Keratinocyte (primary cell): Measurements from ENCODE around the gene PCDH1. TPM values are rescaled to one million over a fixed set of nuclear protein-coding genes. Genes with fewer than 3 reads are reported as not detected.

ENCODE experiments used
- DNase-seq: peaks from one replicate; pipeline ENCODE4 v3.0.0-alpha.2; 2011; ENCODE audit warnings: low read depth, missing footprints, low spot score
- FAIRE-seq: peaks from 2 replicates; lab custom pipeline; 2011; peaks lifted over from hg19 to GRCh38; lab: Jason Lieb, UNC
- H2AFZ ChIP-seq: 2 replicates; pipeline ENCODE4 v1.6.0; 2012; ENCODE audit warnings: low read length, control low read depth, inconsistent platforms; ENCODE audit not compliant: control insufficient read depth
- H3K27ac ChIP-seq: 2 replicates; pipeline ENCODE4 v1.5.1; 2011; ENCODE audit warnings: low read length; ENCODE audit not compliant: control insufficient read depth, insufficient read depth
- H3K27me3 ChIP-seq: 3 replicates; pipeline ENCODE4 v1.6.0; 2011; ENCODE audit warnings: low read length; ENCODE audit not compliant: control insufficient read depth, insufficient read depth; ENCODE audit errors: extremely low read depth
- H3K36me3 ChIP-seq, 2 experiments: 2 replicates in 1 of 2; 3 replicates in 1 of 2; pipeline ENCODE4 v1.5.1; 2011; ENCODE audit warnings: low read length in 2 of 2, mild to moderate bottlenecking in 1 of 2; ENCODE audit not compliant: control insufficient read depth in 2 of 2, insufficient read depth in 2 of 2; ENCODE audit errors: extremely low read depth in 1 of 2
- H3K4me1 ChIP-seq: 3 replicates; pipeline ENCODE4 v1.5.1; 2011; ENCODE audit warnings: low read length; ENCODE audit not compliant: control insufficient read depth, insufficient read depth; ENCODE audit errors: extremely low read depth
- H3K4me2 ChIP-seq: 3 replicates; pipeline ENCODE4 v1.6.0; 2011; ENCODE audit warnings: low read depth, low read length; ENCODE audit not compliant: control insufficient read depth, insufficient read depth; ENCODE audit errors: extremely low read depth
- H3K4me3 ChIP-seq, 3 experiments: fragments of 200-600 bp in 1 of 3; sonication (generic) in 1 of 3; 2 replicates in 2 of 3; 3 replicates in 1 of 3; pipeline ENCODE4 v1.5.1; 2011 to 2016; ENCODE audit warnings: low read length in 3 of 3, mild to moderate bottlenecking in 3 of 3, control low read depth in 2 of 3, inconsistent platforms in 1 of 3, low read depth in 1 of 3, mixed read lengths in 1 of 3, mixed run types in 1 of 3, moderate library complexity in 1 of 3; ENCODE audit not compliant: control insufficient read depth in 2 of 3, insufficient read depth in 2 of 3; ENCODE audit errors: extremely low read depth in 1 of 3
- H3K79me2 ChIP-seq: 2 replicates; pipeline ENCODE4 v1.6.0; 2012; ENCODE audit warnings: low read length; ENCODE audit not compliant: control insufficient read depth, insufficient read depth
- H3K9ac ChIP-seq: 3 replicates; pipeline ENCODE4 v1.6.0; 2011; ENCODE audit warnings: low read length; ENCODE audit not compliant: control insufficient read depth, insufficient read depth; ENCODE audit errors: extremely low read depth
- H3K9me1 ChIP-seq: 3 replicates; pipeline ENCODE4 v1.6.0; 2011; ENCODE audit warnings: low read length; ENCODE audit not compliant: control insufficient read depth, insufficient read depth; ENCODE audit errors: extremely low read depth
- H3K9me3 ChIP-seq: 2 replicates; pipeline ENCODE4 v1.5.1; 2012; ENCODE audit warnings: low read depth, low read length; ENCODE audit not compliant: control insufficient read depth
- H4K20me1 ChIP-seq: 3 replicates; pipeline ENCODE4 v1.6.0; 2011; ENCODE audit warnings: low read length; ENCODE audit not compliant: control insufficient read depth, insufficient read depth; ENCODE audit errors: extremely low read depth
- CTCF ChIP-seq, 3 experiments: IDR thresholded peaks in 1 of 3; conservative IDR thresholded peaks in 1 of 3; optimal IDR thresholded peaks in 1 of 3; 2 replicates in 2 of 3; 3 replicates in 1 of 3; pipeline versions ENCODE3 to v1.5.1; 2011; ENCODE audit warnings: low read length in 3 of 3, mild to moderate bottlenecking in 3 of 3, moderate library complexity in 2 of 3, control low read depth in 1 of 3, inconsistent platforms in 1 of 3; ENCODE audit not compliant: insufficient read depth in 2 of 3; ENCODE audit errors: extremely low read depth in 1 of 3
- EZH2 ChIP-seq: IDR thresholded peaks from one replicate; pipeline ENCODE4 v1.6.1; 2012; ENCODE audit warnings: inconsistent platforms, mild to moderate bottlenecking, low read length, moderate library complexity
- dilution Hi-C: fragments of 300-500 bp; cut with MboI; formaldehyde crosslinking; loops from one replicate; pipeline ENCODE4 v1.7.0; 2020; ENCODE audit warnings: low sequenced_read_pairs; ENCODE audit not compliant: extremely low pct_ligation_motif_present
- polyA plus RNA-seq, 5 experiments: library from polyadenylated mRNA; depleted of rRNA in 3 of 5; stranded (reverse) in 3 of 5; stranded (forward) in 1 of 5; unstranded in 1 of 5; fragments of >200 nt; gene quantifications; 1 replicate in 1 of 5; 2 replicates in 3 of 5; 3 replicates in 1 of 5; pipeline versions ENCODE4 v1.2.1 to v1.2.3, GENCODE V29; 2011 to 2012; ENCODE audit warnings: missing spikeins in 2 of 5, low read depth in 1 of 5, low replicate concordance in 1 of 5

The PCDH1 gene
- polyA plus RNA-seq, 1 donor (not counting 4 experiments of a cell fraction or from before 2014, with no cell fraction given) = 10.0 TPM

GRCh38 chr5:141825241-141825671 is 53.0 kb downstream of the PCDH1 start:
- Histone ChIP-seq H3K4me1 (peaks cover 12% of the 10 kb centered on the region), H3K27me3 (peaks cover 10% of the 10 kb centered on the region), H3K4me3 (no peak overlapping the region), H4K20me1 (no peaks in the 10 kb centered on the region), H3K36me3 (no peaks in the 10 kb centered on the region), H3K9me3 (no peaks in the 10 kb centered on the region), H3K4me2 (no peak overlapping the region), H3K27ac (no peak overlapping the region), H3K9me1 (no peaks in the 10 kb centered on the region), H2AFZ (no peak overlapping the region), H3K79me2 (no peaks in the 10 kb centered on the region), H3K9ac (no peak overlapping the region)
- DNase-seq (no peak), FAIRE-seq (no peak)
- no peak for TF ChIP-seq CTCF (optimal IDR thresholded peaks at IDR 0.05 in 1 of 3, IDR thresholded peaks at IDR 0.05 in 1 of 3, conservative IDR thresholded peaks at IDR 0.05 in 1 of 3; ENCODE audit: extremely low read depth in 1 of 3, insufficient read depth in 2 of 3, low read length in 3 of 3)
- TF ChIP-seq EZH2 = no peak
- dilution Hi-C loops = no loop called here

DNA sequence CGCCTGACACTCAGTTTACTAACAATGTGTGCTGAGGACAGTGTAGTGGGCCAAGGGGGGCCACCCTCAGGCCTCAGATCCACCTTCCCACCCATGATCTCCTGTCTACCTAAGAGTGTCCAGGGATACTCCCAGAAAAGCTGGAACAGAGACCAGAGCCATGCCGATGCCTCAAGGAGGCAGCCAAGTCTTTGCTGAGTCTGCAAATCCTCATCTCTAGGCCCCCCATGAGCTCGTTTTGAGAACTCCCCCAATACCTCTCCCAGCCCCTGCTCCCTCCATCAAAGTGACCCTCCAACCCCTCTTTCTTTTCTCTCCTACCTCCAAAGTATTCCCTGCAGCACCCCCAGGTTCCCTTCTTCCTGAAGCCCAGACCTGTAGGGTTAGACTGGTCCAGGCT is 53.5 kb downstream of the PCDH1 start:
- Histone ChIP-seq H3K4me2 (no peak overlapping the region), H3K4me3 (no peak overlapping the region), H3K9ac (no peak overlapping the region), H3K9me3 (no peaks in the 10 kb centered on the region), H3K9me1 (no peaks in the 10 kb centered on the region), H3K27ac (no peak overlapping the region), H3K4me1 (peaks cover 12% of the 10 kb centered on the region), H3K79me2 (no peaks in the 10 kb centered on the region), H3K36me3 (no peaks in the 10 kb centered on the region), H2AFZ (no peak overlapping the region), H3K27me3 (peaks cover 10% of the 10 kb centered on the region), H4K20me1 (no peaks in the 10 kb centered on the region)
- no peak for FAIRE-seq
- dilution Hi-C loops = no loop called here
- DNase-seq = no peak
- TF ChIP-seq EZH2 = no peak
- TF ChIP-seq CTCF (optimal IDR thresholded peaks at IDR 0.05 in 1 of 3, IDR thresholded peaks at IDR 0.05 in 1 of 3, conservative IDR thresholded peaks at IDR 0.05 in 1 of 3; ENCODE audit: extremely low read depth in 1 of 3, insufficient read depth in 2 of 3, low read length in 3 of 3) = no peak
